H1 (cell line): ENCODE data around the gene PIK3R3. TPM values are rescaled to one million over a fixed set of nuclear protein-coding genes. Genes with fewer than 3 reads are reported as not detected.

Experiments used
- BACH1 ChIP-seq: IDR thresholded peaks from 2 replicates; pipeline ENCODE4 v1.6.1; 2012; ENCODE audit warnings: low read length, improper control_type of control experiment
- KDM1A ChIP-seq: fragments of 200-600, 300-600 bp; sonication (generic); IDR thresholded peaks from 2 replicates; pipeline ENCODE4 v1.7.1; 2016; ENCODE audit warnings: mild to moderate bottlenecking, low read length, borderline replicate concordance
- SP1 ChIP-seq: IDR thresholded peaks from 2 replicates; pipeline ENCODE4 v1.6.1; 2011; ENCODE audit warnings: low read depth, low read length
- polyA plus RNA-seq, 7 experiments: library from polyadenylated mRNA; depleted of rRNA in 3 of 7; stranded (reverse) in 5 of 7; unstranded in 2 of 7; fragments of >200 nt in 5 of 7; fragments of 200-250 nt in 2 of 7; gene quantifications; 1 replicate in 5 of 7; 2 replicates in 1 of 7; 4 replicates in 1 of 7; pipeline versions ENCODE4 v1.2.1 to v1.2.3, GENCODE V29; 2011 to 2013; ENCODE audit warnings: missing spikeins in 2 of 7, mixed read lengths in 2 of 7
- total RNA-seq: library from RNA; stranded (reverse); fragmentation: NEBNext Ultra II Directional; extraction: Animal tissue kit (Norgen Biotek cat#: 25700); gene quantifications from 2 replicates; pipeline ENCODE4 v1.2.1, GENCODE V29; 2021

Gene PIK3R3
- total and polyA plus RNA-seq, 2 of the 8 experiments (the other 6 are each of a cell fraction or from before 2014, with no cell fraction given): 5.3 to 13.6 TPM

- TF ChIP-seq BACH1: no peak
- TF ChIP-seq KDM1A: no peak
- no peak for TF ChIP-seq SP1
These were observed 137.1 kb downstream of the PIK3R3 start (continued) for GRCh38 chr1:45995298-45995697.
